ENCODE results near the gene GNAI2. TPM values are rescaled to one million over a fixed set of nuclear protein-coding genes. Genes with fewer than 3 reads are reported as not detected.
"Not testable (repeated sequence)": the region's sequence is repeated elsewhere in the genome, so short reads cannot be mapped to it uniquely, and the experiment has no call there.

The GNAI2 gene
- total and polyA plus RNA-seq, 12 donors: 107 to 270 (median 146) TPM

DNA sequence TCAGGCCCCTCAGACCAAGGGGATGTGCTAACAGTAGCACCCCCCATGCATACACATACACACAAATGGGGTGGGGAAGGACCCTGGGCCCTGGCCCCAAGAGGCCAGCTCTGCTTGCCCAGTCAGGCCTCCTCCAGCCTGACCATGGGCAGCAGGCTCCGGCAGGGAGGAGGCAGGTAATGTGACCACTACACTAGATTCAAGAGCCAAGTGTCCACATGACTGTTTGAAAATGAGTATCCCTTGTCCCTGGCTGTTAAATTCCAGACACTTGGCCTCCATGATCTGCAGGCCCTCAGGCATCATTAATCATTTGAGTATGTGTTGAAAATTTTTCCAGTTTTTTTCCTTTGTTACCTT lies 13.9 kb upstream of the GNAI2 start:
- DNase-seq (no peak), ATAC-seq (no peak)
- 61 to 76% methylated on average over 1 of the region's 1 CpG for WGBS, 2 donors
- peaks cover 0 to 6% (median 0%) of the 10 kb centered on the region in 9 donors for H3K36me3 ChIP-seq
- H3K4me1 ChIP-seq: peaks cover 4 to 25% (median 14%) of the 10 kb centered on the region in 9 donors
- intact Hi-C loops (cut with DNase I): no loop called here
- no peak overlapping the region for H3K27ac ChIP-seq
- H3K4me3 ChIP-seq: no peak overlapping the region
- H3K9me3 ChIP-seq: no peaks in the 10 kb centered on the region
- TF ChIP-seq CTCF (IDR thresholded peaks at IDR 0.05): no peak
- no peaks in the 10 kb centered on the region for H3K27me3 ChIP-seq

- WGBS, 2 donors: 54 to 68% methylated on average over 5 of the region's 5 CpGs
- intact Hi-C loops (cut with DNase I): loop anchor here in 5 of 10 donors (1.0 to 5.0 kb wide), 5 partner anchors 29 to 104 kb away; partner anchors contain the start of gene GNAT1 (in 1 of the 5)
- TF ChIP-seq CTCF (IDR thresholded peaks at IDR 0.05): no peak
- peaks cover 8 to 36% (median 28%) of the 10 kb centered on the region in 9 donors for H3K4me1 ChIP-seq
- H3K27me3 ChIP-seq: no peaks in the 10 kb centered on the region
- no peak for ATAC-seq
- no peak overlapping the region for H3K4me3 ChIP-seq
- no peaks in the 10 kb centered on the region for H3K9me3 ChIP-seq
- no peak for DNase-seq
- no peaks in the 10 kb centered on the region for H3K36me3 ChIP-seq
- no peak overlapping the region for H3K27ac ChIP-seq
Measured at GRCh38 chr3:50224639-50225038, 11.4 kb upstream of the GNAI2 start.

DNA sequence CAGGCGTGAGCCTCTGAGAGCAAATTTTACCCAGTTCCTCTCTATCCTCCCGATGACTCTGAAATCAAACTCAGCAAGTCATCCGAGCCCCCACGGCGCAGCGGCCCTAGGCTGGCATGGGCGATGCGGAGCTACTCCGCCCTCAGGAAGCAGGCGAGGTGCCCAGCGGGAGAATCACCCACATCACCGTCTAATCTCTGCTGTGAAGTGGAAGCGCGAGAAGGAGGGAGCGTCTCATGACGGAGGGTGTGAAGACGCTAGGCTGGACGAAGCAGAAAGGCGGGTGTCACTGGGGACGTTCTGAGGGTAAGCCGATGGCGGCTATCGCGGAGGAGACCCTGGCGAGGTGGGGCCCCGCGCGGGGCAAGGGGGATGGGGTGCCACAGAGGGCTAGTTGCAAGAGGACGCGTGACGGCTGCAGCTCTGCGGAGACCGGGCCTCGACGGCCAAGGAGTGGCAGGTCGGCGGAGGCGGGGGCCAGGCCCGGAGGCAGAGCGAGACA lies 9.1 kb upstream of the GNAI2 start:
- Histone ChIP-seq H3K27me3 (no peaks in the 10 kb centered on the region), H3K27ac (peak overlapping the region in 9 of 10 donors; percentile 76 to 89 (median 80)), H3K36me3 (no peaks in the 10 kb centered on the region), H3K4me3 (peak overlapping the region in 9 of 10 donors; percentile 61 to 96 (median 76)), H3K9me3 (no peaks in the 10 kb centered on the region), H3K4me1 (peaks cover 8 to 53% (median 22%) of the 10 kb centered on the region in 9 donors)
- peak; percentile 21 to 46 (median 30) for ATAC-seq
- no peak for TF ChIP-seq CTCF (IDR thresholded peaks at IDR 0.05)
- 0 to 1% methylated on average over 35 to 40 of the region's 40 CpGs for WGBS, 2 donors
- no peak for DNase-seq
- intact Hi-C loops (cut with DNase I): loop anchor here (1.0 to 5.0 kb wide), 10 partner anchors 19 to 98 kb away; partner anchors contain the start of gene GNAT1 (in 1 of the 10)

GRCh38 chr3:50227390-50228183 lies 8.4 kb upstream of the GNAI2 start:
- intact Hi-C loops (cut with DNase I): loop anchor here (1.0 to 5.0 kb wide), 9 partner anchors 19 to 97 kb away; partner anchors contain the start of gene GNAT1 (in 1 of the 10)

GRCh38 chr3:50228184-50228763 lies 7.7 kb upstream of the GNAI2 start:
- H3K36me3 ChIP-seq, DNase-seq, ATAC-seq, H3K27me3 ChIP-seq, H3K9me3 ChIP-seq: not testable (repeated sequence)
- Histone ChIP-seq H3K4me1 (peaks cover 8 to 53% (median 22%) of the 10 kb centered on the region in 9 donors), H3K4me3 (peak overlapping the region; percentile 55 to 96 (median 74)), H3K27ac (peak overlapping the region in 8 of 10 donors; percentile 76 to 89 (median 80))
- intact Hi-C loops (cut with DNase I): loop anchor here in 3 of 10 donors (2.0 to 5.0 kb wide), 3 partner anchors 36 to 44 kb away; partner anchors contain the start of gene GNAT1 (in 1 of the 3)
- 43 to 44% methylated on average over 15 of the region's 15 CpGs for WGBS, 2 donors

More at GRCh38 chr3:50227390-50228183, 8.4 kb upstream of the GNAI2 start:
- Histone ChIP-seq H3K4me1 (peaks cover 8 to 53% (median 22%) of the 10 kb centered on the region in 9 donors), H3K27ac (peak overlapping the region in 9 of 10 donors; percentile 76 to 89 (median 80)), H3K9me3 (no peaks in the 10 kb centered on the region), H3K36me3 (no peaks in the 10 kb centered on the region), H3K27me3 (no peaks in the 10 kb centered on the region), H3K4me3 (peak overlapping the region; percentile 55 to 96 (median 74))
- DNase-seq: peak; percentile 88 to 93
- ATAC-seq: peak; percentile 88 to 93 (median 92)
- 1% methylated on average over 44 to 51 of the region's 51 CpGs for WGBS, 2 donors
- TF ChIP-seq CTCF (IDR thresholded peaks at IDR 0.05): peak; percentile 80 to 99 (median 96)

Measured in heart right ventricle (tissue), 16 donors.